ENCODE results near the gene CD300LB. TPM values are rescaled to one million over a fixed set of nuclear protein-coding genes. Genes with fewer than 3 reads are reported as not detected.
"Not testable (repeated sequence)": the region's sequence is repeated elsewhere in the genome, so short reads cannot be mapped to it uniquely, and the experiment has no call there.

Gene CD300LB
- total RNA-seq, 1 experiment from 2014 or later = not detected

GRCh38 chr17:74512036-74512435, 19.2 kb downstream of the CD300LB start:
- DNase-seq = no peak
- Histone ChIP-seq H3K4me3 (ENCODE audit: insufficient read depth, low read depth, low read length) (no peak overlapping the region), H3K36me3 (replicated peaks; ENCODE audit: control insufficient read depth, insufficient read depth, low read length) (no peaks in the 10 kb centered on the region), H3K27me3 (ENCODE audit: control insufficient read depth, insufficient read depth, low read length) (no peaks in the 10 kb centered on the region)

DNA sequence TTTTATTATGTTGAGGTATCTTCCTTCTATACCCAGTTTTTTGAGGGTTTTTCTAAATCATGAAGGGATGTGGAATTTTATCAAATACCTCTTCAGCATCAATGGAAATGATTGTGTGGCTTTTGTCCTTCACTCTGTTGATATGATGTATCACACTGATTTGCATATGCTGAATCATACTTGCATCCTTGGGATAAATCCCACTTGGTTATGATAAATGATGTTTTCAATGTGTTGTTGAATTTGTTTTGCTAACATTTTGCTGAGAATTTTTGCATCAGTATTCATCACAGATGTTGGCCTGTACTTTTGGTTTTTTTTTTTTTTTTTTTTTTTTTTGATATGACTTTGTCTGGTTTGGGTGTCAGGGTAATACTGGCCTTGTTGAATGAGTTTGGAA, 23.1 kb downstream of the CD300LB start:
- Histone ChIP-seq H3K36me3 (replicated peaks; ENCODE audit: control insufficient read depth, insufficient read depth, low read length) (no peaks in the 10 kb centered on the region), H3K4me3 (ENCODE audit: insufficient read depth, low read depth, low read length) (no peak overlapping the region), H3K27me3 (ENCODE audit: control insufficient read depth, insufficient read depth, low read length) (no peaks in the 10 kb centered on the region)
- no peak for DNase-seq

DNA sequence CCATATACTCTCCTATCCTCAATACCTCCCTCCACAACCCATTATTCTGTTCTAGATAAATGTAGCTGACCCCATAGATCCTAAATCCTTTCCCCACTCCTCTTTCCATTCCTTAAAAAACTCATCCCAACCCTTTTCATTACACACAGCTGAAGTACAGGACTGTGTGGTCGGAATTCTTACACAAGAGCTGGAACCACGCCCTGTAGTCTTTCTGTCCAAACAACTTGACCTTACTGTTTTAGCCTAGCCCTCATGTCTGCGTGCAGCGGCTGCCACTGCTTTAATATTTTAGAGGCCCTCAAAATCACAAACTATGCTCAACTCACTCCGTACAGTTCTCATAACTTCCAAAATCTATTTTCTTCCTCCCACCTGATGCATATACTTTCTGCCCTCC, 27.3 kb downstream of the CD300LB start:
- H3K36me3 ChIP-seq (replicated peaks; ENCODE audit: control insufficient read depth, insufficient read depth, low read length); DNase-seq; H3K4me3 ChIP-seq (ENCODE audit: insufficient read depth, low read depth, low read length); H3K27me3 ChIP-seq (ENCODE audit: control insufficient read depth, insufficient read depth, low read length): not testable (repeated sequence)

DNA sequence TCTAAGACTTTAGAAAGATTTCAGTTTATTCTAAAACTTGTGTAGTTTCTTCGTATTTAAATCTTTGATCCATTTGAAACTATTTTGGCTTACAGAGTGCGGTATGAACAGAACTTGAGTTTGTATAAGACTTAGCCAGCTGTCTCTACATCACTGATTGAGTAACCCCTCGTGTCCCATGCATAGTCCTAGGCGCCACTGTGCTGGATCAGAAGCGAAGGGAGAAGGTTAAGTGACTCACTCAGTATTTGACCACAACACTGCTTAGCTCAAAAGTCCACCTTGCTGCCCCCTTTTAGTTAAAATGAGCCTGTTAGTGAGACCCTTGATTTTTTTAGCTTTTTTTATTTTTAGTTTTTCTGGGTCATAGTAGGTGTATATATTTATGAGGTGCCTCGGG, 28.4 kb downstream of the CD300LB start:
- H3K36me3 ChIP-seq (replicated peaks; ENCODE audit: control insufficient read depth, insufficient read depth, low read length) = no peaks in the 10 kb centered on the region
- DNase-seq = no peak
- H3K4me3 ChIP-seq (ENCODE audit: insufficient read depth, low read depth, low read length) = no peak overlapping the region
- no peaks in the 10 kb centered on the region for H3K27me3 ChIP-seq (ENCODE audit: control insufficient read depth, insufficient read depth, low read length)

GRCh38 chr17:74499992-74500391, 31.3 kb downstream of the CD300LB start:
- no peak for DNase-seq
- H3K36me3 ChIP-seq (replicated peaks; ENCODE audit: control insufficient read depth, insufficient read depth, low read length) = no peaks in the 10 kb centered on the region
- no peak overlapping the region for H3K4me3 ChIP-seq (ENCODE audit: insufficient read depth, low read depth, low read length)
- H3K27me3 ChIP-seq (ENCODE audit: control insufficient read depth, insufficient read depth, low read length) = no peaks in the 10 kb centered on the region

DNA sequence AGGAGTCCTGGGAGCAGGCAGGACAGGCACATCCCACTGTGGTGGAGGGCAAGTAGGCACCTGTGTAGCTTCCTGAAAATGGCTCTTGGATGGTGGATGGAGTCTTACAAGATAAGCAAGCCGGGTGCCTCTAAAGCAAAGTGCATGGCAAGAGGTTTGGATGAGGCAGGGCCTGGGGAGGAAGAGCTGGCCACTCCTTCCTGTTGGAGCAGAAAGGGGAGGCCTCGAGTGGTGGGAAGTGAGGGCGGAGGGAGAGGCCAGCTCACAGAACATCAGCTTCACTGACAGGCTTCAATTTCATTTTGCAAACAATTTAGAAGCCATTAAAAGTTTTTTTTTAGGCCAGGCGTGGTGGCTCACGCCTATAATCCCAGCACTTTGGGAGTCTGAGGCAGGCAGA, 33.8 kb downstream of the CD300LB start:
- no peak overlapping the region for H3K4me3 ChIP-seq (ENCODE audit: insufficient read depth, low read depth, low read length)
- no peak for DNase-seq
- no peaks in the 10 kb centered on the region for H3K27me3 ChIP-seq (ENCODE audit: control insufficient read depth, insufficient read depth, low read length)
- no peaks in the 10 kb centered on the region for H3K36me3 ChIP-seq (replicated peaks; ENCODE audit: control insufficient read depth, insufficient read depth, low read length)

DNA sequence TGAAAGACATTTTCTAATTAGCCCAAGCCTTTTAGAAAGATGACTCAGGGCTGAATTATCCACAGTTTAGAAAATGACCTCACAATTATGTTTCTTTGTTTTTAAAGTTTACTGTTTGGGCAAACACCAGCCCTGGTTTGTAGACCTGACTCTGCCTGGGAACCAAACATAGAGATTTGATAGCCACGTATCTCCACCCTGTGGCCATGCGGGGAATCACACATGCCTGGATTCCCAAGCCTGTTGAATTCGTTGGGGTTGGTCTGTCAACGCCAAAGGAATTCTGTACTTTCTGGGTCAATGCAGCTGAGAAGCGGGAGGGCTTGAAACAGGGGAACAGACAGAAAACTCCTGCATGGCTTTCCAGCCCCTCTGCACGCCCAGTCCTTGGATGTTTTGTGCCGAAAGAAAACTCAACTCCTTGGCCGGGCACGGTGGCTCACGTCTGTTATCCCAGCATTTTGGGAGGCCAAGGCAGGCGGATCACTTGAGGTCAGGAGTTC, 37.9 kb downstream of the CD300LB start:
- no peak overlapping the region for H3K4me3 ChIP-seq (ENCODE audit: insufficient read depth, low read depth, low read length)
- H3K36me3 ChIP-seq (replicated peaks; ENCODE audit: control insufficient read depth, insufficient read depth, low read length) = no peaks in the 10 kb centered on the region
- no peaks in the 10 kb centered on the region for H3K27me3 ChIP-seq (ENCODE audit: control insufficient read depth, insufficient read depth, low read length)
- peak; percentile 80 for DNase-seq

- no peak overlapping the region for H3K4me3 ChIP-seq (ENCODE audit: insufficient read depth, low read depth, low read length)
- DNase-seq = no peak
- no peaks in the 10 kb centered on the region for H3K27me3 ChIP-seq (ENCODE audit: control insufficient read depth, insufficient read depth, low read length)
- H3K36me3 ChIP-seq (replicated peaks; ENCODE audit: control insufficient read depth, insufficient read depth, low read length) = no peaks in the 10 kb centered on the region
Measured at GRCh38 chr17:74491626-74492025, 39.6 kb downstream of the CD300LB start.

GRCh38 chr17:74490716-74491115, 40.6 kb downstream of the CD300LB start:
- Histone ChIP-seq H3K27me3 (ENCODE audit: control insufficient read depth, insufficient read depth, low read length) (no peaks in the 10 kb centered on the region), H3K4me3 (ENCODE audit: insufficient read depth, low read depth, low read length) (no peak overlapping the region), H3K36me3 (replicated peaks; ENCODE audit: control insufficient read depth, insufficient read depth, low read length) (no peaks in the 10 kb centered on the region)
- DNase-seq = no peak

DNA sequence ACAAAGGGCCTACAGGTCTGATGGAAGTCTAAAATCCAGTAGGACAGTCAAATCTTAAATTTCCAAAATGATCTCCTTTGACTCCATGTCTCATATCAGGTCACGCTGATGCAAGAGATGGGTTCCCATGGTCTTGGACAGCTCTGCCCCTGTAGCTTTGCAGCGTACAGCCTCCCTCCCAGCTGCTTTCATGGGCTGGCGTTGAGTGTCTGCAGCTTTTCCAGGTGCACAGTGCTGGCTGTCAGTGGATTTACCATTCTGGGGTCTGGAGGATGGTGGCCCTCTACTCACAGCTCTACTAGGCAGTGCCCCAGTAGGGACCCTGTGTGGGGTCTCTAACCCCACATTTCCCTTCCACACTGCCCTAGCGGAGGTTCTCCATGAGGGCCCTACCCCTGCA, 43.0 kb downstream of the CD300LB start:
- not testable (repeated sequence) for DNase-seq; H3K27me3 ChIP-seq (ENCODE audit: control insufficient read depth, insufficient read depth, low read length); H3K36me3 ChIP-seq (replicated peaks; ENCODE audit: control insufficient read depth, insufficient read depth, low read length); H3K4me3 ChIP-seq (ENCODE audit: insufficient read depth, low read depth, low read length)

GRCh38 chr17:74485841-74486240, 45.4 kb downstream of the CD300LB start:
- Histone ChIP-seq H3K27me3 (ENCODE audit: control insufficient read depth, insufficient read depth, low read length) (no peaks in the 10 kb centered on the region), H3K36me3 (replicated peaks; ENCODE audit: control insufficient read depth, insufficient read depth, low read length) (no peaks in the 10 kb centered on the region), H3K4me3 (ENCODE audit: insufficient read depth, low read depth, low read length) (no peak overlapping the region)
- DNase-seq = peak; percentile 22

- H3K27me3 ChIP-seq (ENCODE audit: control insufficient read depth, insufficient read depth, low read length) = no peaks in the 10 kb centered on the region
- H3K36me3 ChIP-seq (replicated peaks; ENCODE audit: control insufficient read depth, insufficient read depth, low read length) = no peaks in the 10 kb centered on the region
- no peak overlapping the region for H3K4me3 ChIP-seq (ENCODE audit: insufficient read depth, low read depth, low read length)
- DNase-seq = peak; percentile 22
Measured at GRCh38 chr17:74485022-74485743, 46.1 kb downstream of the CD300LB start.

DNA sequence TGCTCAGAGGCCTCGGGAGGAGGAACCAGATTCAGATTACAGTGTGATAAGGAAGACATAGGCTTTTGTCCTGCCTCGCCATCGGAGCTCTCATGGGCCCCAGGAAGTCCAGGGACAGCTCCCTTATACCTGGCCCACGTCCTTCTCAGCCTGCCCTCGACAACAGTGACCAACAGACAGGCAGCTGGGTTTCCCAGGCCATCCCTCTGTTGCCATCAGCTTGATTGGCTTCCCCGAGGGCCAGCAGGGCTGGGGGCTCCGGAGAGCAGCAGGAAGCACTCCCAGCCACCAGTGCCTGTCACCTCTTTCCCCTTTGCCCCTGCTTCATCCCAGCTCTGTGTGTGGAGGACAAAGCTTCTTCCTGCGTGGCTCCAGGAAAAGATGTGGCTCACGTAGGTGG, 47.2 kb downstream of the CD300LB start:
- no peaks in the 10 kb centered on the region for H3K27me3 ChIP-seq (ENCODE audit: control insufficient read depth, insufficient read depth, low read length)
- H3K36me3 ChIP-seq (replicated peaks; ENCODE audit: control insufficient read depth, insufficient read depth, low read length) = no peaks in the 10 kb centered on the region
- no peak overlapping the region for H3K4me3 ChIP-seq (ENCODE audit: insufficient read depth, low read depth, low read length)
- peak; percentile 18 for DNase-seq

GRCh38 chr17:74481621-74482020, 49.7 kb downstream of the CD300LB start:
- Histone ChIP-seq H3K27me3 (ENCODE audit: control insufficient read depth, insufficient read depth, low read length) (no peaks in the 10 kb centered on the region), H3K4me3 (ENCODE audit: insufficient read depth, low read depth, low read length) (no peak overlapping the region), H3K36me3 (replicated peaks; ENCODE audit: control insufficient read depth, insufficient read depth, low read length) (no peaks in the 10 kb centered on the region)
- peak; percentile 30 for DNase-seq

DNA sequence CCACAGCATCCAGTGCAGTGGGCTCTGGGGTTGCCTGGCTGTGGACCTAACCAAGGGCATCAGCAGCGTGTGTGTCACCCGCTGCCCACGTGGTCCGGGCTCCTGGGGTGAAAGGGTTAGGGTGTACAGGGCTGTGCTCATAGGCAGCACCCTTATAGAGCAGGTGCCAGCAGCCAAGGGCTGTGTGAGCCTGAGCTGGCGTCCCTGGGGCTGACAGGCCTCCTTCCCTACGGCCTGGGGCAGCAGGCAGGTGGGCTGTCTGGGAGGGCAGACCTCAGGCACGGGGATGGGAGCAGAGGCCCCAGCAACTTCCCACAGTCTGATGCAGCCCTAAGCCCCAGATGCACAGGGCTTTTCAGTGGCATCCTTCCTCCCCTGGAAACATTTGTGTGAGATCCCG, 51.0 kb downstream of the CD300LB start:
- DNase-seq = peak; percentile 39
- Histone ChIP-seq H3K27me3 (ENCODE audit: control insufficient read depth, insufficient read depth, low read length) (no peaks in the 10 kb centered on the region), H3K36me3 (replicated peaks; ENCODE audit: control insufficient read depth, insufficient read depth, low read length) (no peaks in the 10 kb centered on the region), H3K4me3 (ENCODE audit: insufficient read depth, low read depth, low read length) (no peak overlapping the region)

Data from H7 (cell line).